IPS-NIHi7 (cell line): Measurements from ENCODE around the gene ANKRD33B.
"Not testable (repeated sequence)": the region's sequence is repeated elsewhere in the genome, so short reads cannot be mapped to it uniquely, and the experiment has no call there.

Source experiments
- DNase-seq: peaks from one replicate; pipeline ENCODE4 v3.0.0; 2012; ENCODE audit warnings: mixed read lengths; ENCODE audit errors: extremely low spot score

The ANKRD33B gene

DNA sequence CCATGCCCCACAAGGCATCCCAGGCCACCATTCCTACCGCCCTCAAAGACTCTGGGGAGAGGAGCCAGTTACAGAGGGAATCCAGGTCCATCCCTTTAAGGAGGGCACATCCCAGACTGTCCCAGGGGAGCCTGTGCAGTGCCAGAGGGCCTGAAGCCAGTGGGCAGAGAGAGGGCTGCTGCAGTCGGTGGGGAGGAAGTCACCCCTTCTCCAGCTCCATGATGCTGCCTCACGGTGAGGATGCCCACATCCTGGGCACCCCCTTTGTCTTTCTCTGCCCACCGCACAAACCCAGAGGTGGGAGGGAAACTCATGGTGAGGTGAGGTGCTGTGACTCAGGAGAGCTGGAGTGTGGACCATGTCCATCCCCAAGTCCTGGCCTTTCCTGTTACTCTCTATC, 26.2 kb upstream of the ANKRD33B start:
- no peak for DNase-seq

DNA sequence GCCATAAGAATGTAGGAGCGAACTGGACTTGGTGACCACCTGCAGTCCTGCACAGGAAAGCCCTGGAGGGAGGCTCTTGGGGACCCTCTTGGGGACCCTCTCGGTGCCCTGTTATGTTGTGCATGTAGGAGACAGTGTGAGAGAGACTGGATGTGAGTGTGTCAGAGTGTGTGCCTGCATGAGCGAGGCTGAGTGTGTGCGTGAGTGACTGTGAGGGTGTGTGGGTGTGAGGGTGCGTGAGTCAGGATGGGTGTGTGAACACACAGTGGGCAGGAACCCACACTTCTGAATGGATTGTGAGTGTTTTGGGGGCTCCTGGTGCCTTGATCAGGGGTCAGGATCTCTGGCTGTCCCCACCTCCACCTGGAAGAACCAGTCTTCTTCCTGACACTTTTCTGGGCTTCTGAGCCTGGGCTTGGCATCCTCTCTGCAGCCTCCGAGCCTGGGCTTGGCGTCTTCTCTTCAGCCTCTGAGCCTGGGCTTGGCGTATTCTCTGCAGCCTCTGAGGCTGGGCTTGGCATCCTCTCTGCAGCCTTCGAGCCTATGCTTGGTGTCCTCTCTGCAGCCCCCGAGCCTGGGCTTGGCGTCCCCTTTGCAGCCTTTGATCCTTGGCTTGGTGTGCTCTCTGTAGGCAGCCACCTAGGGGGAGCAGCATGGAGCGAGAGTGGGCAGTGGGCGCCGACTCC, 25.6 kb upstream of the ANKRD33B start:
- DNase-seq: no peak

DNA sequence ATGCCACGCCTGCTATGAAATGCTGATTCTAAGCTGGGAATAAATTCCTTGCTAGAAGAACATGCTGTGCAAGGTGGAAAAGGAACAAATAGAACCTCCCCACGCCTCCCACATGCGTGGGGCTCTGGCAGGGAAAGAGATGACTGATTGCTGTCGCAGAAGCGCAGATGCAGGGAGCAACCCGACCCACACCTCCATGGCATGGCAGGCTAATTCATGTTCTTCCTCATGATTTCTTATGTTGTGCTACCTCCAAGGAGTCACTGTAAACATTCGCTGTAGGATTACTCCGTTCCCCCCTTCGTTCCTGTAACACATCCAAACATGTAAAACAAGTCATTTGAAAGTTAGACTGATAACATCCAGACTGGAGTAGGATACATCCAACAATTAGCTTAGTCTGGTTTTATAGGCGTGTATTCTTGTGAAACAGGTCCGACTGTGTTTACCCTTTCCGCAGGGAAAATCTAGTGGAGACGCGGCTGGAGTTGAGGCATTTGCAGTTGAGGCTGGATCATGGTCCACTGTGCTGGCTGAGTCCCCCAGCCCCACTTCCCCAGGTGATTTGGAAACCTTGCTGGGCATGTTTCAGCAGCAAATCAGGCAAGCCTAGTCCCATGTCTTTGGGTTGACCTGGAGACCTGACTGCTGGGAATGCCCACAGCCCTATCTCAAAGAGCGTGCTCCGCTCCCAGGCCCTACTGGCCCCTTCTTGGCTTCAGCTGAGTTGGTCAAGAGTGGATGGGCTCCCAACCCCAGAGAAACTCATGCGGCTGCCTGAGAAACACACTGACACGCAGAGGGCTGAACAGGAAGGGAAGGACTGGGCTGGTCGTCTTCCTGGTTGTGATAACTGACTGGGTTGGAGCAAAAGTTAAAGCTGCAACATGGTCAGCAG, 24.8 kb upstream of the ANKRD33B start:
- no peak for DNase-seq

DNA sequence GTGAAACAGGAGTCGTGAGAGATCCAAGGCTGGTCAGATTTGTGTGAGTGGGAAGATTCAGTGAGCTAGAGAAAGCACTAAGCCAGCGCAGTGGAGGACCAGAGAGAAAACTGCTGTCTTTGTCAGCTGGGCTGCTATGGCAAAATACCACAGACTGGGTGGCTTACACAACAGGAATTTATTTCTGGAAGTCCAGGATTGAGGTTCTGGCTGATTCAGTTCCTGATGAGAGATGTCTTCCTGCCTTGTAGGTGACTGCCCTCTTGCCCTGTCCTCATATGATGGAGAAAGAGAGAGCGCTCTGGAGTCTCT, 24.2 kb upstream of the ANKRD33B start:
- no peak for DNase-seq

DNA sequence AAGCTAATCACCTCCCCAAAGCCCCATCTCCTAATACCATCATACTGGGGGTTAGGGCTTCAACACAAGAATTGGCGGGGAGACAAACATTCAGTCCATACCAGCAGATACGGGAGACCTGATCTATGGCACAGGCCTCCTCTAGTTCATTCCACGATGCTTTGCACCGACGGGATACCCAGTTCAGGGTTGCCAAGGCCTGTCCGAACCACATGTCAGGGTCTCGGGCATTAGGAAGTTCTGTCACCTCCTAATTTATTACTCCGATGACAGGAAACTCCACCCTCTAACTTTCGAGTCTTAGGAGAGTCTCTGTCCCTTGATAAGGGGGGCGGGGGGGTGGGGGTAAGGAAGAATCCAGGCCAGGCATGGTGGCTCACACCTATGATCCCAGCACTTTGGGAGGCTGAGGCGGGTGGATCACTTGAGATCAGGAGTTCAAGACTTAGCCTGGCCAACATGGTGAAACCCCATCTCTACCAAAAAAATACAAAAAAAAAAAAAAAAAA, 23.8 kb upstream of the ANKRD33B start:
- DNase-seq: no peak

DNA sequence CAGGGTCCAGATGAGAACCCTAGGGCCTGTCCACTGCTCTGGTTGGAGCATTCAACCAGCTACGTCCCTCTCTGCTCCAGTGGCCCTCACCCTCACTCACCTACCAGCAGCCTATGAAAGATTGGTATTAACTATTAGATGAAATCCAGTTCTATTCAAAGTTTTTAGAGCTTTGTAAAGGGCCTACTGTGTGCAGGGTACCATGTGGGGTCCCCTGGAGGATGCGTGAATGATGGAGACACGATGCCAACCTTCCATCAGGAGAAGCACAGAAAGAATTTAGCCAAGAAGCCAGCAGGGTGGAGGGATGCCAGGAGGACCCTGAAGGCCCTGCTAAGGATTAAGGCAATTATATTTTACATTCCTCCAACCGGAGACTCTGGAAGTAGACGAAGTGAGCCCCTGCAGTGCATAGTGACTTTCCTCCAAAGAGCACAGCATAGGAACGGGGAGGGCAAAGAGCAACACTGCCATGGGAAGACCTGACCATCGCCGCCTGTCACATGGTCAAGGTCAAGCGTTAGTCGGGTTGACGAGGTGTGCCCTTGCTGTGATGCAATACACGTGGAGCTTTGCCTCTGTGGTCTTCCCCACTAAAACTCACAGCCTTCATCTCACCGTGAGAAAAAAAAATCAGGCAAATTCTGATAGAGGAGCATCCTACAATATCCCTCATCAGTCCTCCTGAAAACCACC, 22.8 kb upstream of the ANKRD33B start:
- DNase-seq: no peak

DNA sequence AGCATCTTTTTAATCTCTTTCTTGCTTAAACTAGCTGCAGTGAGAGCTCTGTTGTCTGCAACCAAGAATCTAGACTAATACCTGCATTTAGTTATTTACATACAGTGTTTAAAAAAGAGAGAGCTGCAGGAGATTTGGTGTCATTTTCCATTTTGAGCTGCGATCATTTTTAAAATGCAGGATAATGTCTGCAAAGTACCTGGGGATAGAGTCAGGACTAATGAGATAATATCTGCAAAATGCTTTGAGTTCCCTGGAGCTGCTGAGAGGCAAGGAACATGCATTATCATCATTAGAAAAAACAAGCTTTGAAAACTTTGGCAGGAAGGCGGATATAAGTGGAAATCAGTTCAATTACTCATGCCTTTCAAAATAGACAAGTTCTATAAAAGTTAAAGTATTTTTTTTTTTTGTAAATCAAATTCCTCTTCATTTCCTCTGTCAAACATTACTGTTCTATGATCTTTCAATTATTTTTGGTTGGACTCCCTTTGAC, 21.8 kb upstream of the ANKRD33B start:
- DNase-seq: no peak

DNA sequence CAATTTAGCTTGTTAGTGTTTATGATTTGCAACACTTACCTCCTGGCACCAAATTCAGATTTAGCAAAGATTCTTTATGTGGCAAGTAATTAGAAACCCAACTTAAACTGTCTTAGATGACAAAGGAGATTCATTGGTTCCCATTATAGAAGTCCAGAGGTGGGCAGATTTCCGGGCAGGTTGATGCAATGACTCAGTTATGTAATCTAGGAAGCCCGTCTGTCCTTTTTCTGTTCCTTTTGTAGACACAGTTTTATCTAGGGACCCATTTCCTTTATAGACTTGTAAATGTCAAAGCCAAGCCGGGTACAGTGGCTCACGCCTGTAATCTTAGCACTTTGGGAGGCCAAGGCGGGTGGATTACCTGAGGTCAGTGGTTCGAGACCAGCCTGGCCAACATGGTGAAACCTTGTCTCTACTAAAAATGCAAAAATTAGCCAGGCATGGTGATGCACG, 20.3 kb upstream of the ANKRD33B start:
- DNase-seq: no peak

DNA sequence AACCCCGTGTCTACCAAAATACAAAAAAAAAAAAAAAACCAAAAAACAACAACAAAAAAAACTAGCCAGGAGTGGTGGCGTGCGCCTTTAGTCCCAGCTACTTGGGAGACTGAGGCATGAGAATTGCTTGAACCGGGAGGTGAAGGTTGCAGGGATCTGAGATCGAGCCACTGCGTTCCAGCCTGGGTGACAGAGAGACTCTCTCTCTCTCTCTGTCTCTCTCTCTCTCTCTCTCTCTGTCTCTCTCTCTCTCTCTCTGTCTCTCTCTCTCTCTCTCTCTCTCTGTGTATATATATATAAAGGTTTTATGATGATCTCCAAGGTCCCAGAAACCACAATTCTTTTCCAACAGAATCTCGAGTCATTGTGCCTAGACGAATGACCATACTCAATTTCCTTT, 18.8 kb upstream of the ANKRD33B start:
- no peak for DNase-seq

DNA sequence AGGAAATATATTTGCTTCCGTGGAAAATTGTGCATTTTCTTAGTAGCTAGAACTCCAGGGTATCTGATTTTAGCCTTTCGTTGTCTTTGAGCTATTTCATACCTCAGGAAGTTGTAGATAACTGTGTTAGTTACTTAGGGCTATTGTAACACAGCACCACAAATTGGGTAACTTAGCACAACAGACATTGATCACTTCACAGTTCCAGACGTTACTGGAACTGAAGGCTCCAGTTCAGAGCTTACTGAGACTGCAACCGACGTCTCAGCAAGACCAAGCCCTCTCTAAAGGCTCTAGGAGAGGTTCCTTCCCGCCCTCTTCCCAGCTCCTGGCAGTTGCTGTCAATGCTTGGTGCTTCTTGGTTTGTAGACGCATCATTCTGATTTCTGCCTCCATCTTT, 17.7 kb upstream of the ANKRD33B start:
- no peak for DNase-seq

DNA sequence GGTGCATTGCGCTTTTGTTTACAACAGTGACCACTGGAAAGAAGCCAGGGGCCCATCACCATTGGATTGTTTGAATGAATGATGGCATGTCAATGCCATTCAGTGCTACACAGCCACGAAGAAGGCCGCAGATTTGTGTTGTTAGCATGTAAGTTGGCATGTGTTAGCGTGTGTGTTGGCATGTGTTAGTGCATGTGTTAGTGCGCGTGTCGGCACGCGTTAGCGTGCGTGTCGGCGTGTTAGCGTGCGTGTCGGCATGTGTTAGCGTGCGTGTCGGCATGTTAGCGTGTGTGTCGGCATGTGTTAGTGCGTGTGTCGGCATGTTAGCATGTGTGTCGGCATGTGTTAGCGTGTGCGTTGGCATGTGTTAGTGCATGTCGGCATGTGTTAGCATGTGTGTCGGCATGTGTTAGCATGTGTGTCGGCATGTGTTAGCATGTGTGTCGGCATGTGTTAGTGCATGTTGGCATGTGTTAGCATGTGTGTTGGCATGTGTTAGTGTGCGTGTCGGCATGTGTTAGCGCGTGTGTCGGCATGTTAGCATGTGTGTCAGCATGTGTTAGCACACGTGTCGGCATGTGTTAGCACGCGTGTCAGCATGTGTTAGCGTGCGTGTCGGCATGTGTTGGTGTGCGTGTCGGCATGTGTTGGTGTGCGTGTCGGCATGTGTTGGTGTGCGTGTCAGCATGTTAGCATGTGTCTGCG, 15.3 kb upstream of the ANKRD33B start:
- DNase-seq: no peak

DNA sequence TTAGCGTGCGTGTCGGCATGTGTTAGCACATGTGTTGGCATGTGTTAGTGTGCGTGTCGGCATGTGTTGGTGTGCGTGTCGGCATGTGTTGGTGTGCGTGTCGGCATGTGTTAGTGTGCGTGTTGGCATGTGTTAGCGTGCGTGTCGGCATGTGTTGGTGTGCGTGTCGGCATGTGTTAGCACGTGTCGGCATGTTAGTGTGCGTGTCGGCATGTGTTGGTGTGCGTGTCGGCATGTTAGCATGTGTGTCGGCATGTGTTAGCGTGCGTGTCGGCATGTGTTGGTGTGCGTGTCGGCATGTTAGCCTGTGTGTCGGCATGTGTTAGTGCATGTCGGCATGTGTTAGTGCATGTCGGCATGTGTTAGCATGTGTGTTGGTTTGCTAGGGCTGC, 14.8 kb upstream of the ANKRD33B start:
- not testable (repeated sequence) for DNase-seq

DNA sequence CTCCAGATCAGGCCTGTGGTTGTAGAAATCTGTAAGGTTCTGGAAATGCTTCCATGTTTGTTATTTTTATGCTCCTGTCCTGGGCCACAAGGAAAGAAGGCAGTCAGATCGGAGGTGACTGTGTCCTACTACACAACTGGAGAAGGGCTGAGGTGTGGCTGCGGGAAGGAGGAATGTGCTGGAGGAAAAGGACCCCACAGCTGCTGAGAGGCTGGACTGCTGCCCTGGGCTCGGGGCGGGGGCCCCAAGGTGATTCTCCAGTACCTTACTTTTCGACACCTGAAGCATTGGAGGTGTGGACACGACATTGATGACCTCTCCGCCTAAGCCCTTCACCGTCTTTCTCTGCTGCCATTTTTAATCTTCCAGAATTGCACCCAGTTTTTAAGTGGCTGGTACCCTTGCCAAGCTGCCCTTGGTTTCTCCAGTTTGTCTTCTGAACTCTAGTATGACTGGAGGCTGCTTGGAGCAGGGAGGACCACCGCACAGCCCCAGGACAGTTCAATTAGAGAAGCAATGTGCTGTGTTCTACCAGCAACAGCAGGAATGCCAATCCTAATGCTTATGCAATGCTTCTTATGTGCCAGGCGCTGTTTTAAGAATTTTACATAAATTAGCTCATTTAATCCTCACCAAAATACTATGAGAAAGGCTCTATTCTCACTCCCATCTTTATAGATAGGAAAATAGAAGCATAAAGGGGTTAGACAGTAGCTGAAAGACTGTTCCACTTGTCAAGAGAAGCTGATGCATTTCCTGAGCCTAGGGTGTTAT, 13.5 kb upstream of the ANKRD33B start:
- no peak for DNase-seq

DNA sequence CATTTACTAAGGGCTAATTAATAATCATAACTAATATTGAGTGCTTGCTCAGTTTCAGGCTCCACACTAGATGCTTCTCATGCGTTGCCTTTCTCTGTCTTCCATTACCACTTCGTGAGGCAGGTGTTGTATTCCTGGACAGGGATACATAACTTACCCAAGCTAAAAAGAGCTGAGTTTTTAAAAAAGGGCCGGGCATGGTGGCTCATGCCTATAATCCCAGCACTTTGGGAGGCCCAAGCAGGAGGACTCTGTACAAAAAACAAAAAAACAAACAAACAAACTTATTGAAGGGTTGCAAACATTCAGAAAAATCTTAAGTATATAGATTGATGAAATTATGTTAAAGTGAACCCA, 12.1 kb upstream of the ANKRD33B start:
- no peak for DNase-seq

DNA sequence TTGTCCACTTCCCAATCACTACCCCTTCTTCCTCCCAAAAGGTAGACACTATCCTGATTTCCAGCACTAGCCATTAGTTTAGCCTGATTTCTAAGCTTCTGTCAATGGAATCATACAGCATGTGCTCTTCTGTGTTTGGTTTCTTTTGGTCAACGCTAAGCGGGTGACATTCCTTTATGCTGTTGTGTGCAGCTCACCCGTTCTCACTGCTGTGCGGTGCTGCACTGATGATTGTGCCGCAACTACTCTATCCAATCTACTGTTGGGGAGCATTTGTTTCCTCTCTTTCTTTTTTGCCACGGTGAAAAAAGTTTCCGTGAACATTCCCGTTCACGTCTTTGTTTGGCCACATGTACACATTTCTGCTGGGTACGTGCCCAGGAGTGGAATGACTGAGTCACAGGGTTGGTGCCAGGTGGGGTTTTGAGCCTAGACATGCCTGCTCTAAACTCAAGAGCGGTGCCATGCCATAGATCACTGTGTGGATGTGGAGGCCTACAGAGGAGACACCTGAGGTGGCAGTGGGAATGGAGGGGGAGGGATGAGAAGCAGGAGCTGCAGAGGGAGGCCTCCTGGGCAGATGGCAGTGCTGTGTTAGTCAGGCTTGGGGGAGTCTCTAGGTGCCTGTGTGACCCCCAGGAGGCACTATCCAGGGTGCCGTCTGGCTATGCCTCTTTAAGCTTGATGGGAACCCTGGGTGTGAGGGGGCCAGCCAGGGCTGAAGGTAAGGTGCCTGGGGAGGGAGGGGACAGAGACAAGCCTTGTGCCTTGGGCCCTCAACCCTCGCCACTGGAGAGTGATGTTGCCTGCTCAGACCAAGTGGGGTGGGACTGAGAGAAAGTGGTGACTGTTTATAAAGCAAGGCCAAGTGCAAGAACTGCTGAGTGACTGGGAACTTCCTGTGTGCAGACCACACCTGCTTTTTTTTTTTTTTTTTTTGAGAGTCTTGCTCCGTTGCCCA, 11.4 kb upstream of the ANKRD33B start:
- no peak for DNase-seq

DNA sequence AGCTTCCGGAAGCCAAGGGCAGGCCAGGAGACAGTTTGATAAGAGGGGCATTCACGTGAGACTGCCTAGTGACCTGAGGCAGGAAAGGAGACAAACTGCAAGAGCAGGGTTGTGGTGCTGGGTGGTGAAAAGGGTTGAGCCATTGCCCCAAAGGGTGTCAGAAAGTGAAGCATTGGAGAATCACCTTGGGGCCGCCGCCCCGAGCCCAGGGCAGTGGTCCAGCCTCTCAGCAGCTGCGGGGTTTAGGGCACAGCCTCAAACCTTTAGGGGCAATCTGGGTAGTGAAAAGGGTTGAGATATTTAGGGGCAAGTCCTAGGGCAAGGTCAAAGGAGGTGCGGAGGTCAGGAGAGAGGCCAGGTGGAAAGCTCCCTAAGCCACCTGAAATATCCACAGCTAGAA, 10.4 kb upstream of the ANKRD33B start:
- no peak for DNase-seq

DNA sequence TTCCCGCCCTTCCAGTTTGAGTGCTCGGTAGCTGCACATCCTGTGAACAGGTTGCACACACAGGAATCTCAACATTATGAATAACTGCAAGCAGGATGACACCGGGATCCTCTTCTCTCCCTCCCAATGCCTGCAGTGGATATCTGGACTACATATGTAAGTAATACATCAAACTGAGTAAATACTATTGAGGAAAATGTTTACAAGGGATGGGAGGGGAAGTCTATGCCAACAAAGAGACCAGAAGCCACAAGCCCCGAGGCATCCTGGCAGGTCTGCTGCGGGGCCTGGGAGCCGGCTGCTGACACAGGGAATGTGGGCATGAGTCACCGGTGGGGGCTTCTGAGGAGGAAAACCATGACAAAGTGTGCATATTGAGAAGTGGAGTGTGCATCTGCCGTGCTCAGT, 8.6 kb upstream of the ANKRD33B start:
- no peak for DNase-seq

DNA sequence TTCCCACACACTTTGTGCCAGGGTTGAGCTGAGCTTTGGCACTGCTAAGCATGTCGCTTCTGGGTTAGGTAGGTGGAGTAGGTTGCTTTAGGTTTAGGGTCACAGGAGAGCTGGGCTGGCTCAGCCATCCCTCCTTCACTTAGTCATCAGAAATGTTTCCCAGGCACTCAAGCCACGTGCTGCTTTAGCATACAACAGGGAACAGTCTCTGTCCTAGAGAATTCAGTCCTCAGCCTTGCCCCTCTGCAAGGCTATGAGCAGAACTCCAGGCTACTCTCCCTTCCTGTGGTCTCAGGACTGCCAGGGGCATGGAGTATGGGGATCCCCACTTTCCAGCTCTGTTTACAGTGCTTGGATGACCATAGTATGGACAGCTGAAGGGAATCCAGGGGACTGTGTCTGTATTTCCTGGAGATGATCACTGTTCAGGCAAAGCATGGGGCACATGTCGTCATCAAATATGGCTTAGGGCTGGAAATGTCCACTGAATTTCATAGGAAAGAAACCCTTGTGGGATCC, 7.5 kb upstream of the ANKRD33B start:
- no peak for DNase-seq

DNA sequence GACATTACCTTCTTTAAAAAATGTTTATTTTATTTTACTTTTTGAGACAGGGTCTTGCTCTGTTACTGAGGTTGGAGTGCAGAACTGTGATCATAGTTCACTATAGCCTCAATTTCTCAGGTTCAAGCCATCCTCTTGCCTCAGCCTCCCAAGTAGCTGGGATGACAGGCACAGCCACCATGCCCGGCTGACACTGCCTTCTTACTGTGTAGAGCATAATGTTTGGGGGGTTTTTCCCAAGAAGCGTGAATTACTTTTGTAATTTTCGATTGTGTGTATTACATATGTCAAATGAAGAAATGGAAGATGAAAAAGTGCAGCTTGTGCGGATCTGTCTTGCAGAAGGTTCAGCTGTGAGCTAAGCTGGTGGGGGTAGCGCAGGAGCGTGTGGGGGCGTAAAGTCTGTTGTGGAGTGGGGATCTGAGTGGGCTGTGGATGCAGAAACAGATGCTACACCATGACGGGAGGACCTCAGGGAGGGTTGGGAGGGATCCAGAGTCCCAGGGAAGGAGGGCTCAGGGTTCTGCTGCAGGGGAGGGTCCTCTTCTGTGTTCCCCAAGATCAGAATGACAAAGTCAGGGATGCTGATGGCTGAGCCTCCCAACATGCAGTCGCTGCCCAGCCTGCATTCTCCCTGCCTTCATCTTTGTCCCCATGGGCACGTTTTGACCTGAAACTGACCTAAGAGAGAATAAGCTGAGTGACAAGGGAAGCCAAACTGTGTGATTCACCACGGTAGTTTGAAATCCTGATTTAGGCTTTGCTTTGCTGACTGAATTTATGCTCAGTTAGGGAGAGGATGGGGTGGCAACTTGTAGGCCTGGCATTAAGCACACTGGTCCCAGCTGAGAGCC, 6.8 kb upstream of the ANKRD33B start:
- no peak for DNase-seq
